ENCODE data around the gene KCNC3.

DNA sequence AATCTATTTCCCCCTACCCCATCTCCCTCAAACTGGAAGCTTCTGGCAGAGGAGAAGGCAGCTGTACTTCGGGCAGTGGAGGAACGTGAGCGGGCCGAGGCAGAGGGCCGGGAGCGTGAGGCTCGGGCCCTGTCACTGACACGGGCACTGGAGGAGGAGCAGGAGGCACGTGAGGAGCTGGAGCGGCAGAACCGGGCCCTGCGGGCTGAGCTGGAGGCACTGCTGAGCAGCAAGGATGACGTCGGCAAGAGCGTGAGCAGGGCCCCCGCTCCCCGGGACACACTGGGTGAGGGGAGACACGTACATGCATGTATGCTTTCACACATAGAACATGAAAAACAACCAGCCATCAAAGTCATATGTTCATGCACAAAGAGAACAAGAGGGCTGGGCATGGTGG lies 42.7 kb downstream of the KCNC3 start:
- TF ChIP-seq CREB1 (CRISPR knock-in tag; IDR thresholded peaks at IDR 0.05; ENCODE audit: low read depth) (no peak), EZH2phosphoT487 (IDR thresholded peaks at IDR 0.05; ENCODE audit: unreplicated experiment) (no peak)
- TF ChIP-seq, protein P1, sequence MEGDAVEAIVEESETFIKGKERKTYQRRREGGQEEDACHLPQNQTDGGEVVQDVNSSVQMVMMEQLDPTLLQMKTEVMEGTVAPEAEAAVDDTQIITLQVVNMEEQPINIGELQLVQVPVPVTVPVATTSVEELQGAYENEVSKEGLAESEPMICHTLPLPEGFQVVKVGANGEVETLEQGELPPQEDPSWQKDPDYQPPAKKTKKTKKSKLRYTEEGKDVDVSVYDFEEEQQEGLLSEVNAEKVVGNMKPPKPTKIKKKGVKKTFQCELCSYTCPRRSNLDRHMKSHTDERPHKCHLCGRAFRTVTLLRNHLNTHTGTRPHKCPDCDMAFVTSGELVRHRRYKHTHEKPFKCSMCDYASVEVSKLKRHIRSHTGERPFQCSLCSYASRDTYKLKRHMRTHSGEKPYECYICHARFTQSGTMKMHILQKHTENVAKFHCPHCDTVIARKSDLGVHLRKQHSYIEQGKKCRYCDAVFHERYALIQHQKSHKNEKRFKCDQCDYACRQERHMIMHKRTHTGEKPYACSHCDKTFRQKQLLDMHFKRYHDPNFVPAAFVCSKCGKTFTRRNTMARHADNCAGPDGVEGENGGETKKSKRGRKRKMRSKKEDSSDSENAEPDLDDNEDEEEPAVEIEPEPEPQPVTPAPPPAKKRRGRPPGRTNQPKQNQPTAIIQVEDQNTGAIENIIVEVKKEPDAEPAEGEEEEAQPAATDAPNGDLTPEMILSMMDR (conservative IDR thresholded peaks at IDR 0.05; ENCODE audit: low read depth in 2 of 2): no peak
